Measurements from ENCODE around the gene LRP4.

Gene LRP4

DNA sequence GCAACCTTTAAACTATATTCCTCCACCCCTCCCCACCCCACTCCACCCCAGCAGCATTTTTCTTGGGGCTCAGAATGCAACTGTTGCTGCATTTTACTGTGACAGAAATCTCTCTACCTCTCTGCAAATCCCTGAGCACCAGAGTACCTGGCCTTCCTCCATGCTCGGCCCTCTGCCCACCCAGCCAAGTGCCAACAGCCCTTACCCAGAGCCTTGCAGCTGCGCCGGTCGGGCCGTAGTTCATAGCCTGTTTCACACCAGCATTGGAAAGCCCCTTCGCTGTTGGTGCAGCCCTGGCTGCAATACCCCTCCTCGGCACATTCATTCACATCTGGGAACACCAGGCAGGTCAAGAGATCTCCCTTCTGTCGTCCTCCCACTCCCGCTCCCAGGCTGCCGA lies 23.4 kb downstream of the LRP4 start:
- no peak for DNase-seq (ENCODE audit: low spot score)

GRCh38 chr11:46894506-46894905 lies 23.8 kb downstream of the LRP4 start:
- no peak for DNase-seq (ENCODE audit: low spot score)

DNA sequence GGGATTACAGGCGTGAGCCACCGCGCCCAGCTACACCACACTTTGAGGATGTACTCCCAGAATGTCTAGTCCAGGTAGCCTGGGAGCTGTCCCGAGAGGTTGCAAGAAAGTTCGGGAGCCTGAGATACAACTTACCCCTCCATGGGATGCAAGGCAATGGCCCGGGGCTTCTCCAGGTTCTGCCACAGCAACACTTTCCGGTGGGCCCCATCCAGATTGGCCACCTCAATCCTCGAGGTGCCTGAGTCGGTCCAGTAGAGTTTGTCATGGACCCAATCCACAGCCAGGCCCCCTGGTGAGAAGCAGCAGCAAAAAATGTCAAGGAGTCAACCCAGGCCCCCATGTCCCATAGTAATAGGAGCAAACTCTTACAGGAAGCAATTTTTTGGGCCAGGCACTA lies 25.5 kb downstream of the LRP4 start:
- no peak for DNase-seq (ENCODE audit: low spot score)

GRCh38 chr11:46892109-46892508 lies 26.2 kb downstream of the LRP4 start:
- no peak for DNase-seq (ENCODE audit: low spot score)

GRCh38 chr11:46890665-46891064 lies 27.7 kb downstream of the LRP4 start:
- DNase-seq (ENCODE audit: low spot score), result no peak

GRCh38 chr11:46889689-46890475 lies 28.5 kb downstream of the LRP4 start:
- DNase-seq (ENCODE audit: low spot score), result peak; percentile 75

- no peak for DNase-seq (ENCODE audit: low spot score)
Measured at GRCh38 chr11:46889251-46889650, 29.1 kb downstream of the LRP4 start.

DNA sequence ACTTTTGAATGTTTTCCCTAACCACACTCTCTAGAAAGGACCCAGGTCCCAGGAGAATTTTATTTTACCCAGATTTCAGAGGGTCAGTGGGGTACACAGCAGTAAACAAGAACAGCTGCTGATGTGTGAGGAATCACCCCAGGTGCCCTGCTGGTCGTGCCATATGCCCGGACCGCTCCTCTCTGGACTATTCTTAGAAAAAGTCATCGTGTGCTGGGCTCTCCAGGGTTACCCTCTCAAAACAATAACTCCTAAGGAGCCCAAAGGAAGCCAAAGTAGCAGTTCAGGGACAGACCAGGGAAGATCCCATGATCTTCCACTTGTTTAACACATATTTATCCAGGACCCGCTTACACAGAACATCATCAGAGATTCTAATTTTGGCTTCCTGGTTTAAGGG lies 29.7 kb downstream of the LRP4 start:
- no peak for DNase-seq (ENCODE audit: low spot score)

DNA sequence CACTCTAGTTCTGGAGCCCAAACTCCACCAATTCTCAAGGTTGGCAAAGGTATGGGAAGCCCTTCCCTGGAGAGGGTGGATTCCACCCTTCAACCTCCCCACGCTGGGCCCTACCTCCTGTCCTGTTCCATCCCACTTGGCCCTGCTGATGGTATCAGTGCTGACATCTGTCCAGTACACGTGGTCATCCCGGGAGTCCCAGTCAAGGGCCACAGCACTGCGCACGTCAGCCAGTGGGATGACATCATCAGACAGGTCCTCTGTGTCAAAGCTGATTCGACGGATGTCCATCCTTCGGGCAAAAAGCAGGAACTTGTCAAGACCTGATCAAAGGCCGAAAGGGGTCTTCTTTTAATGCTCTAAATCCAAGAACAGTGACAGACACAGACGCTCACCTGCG lies 32.1 kb downstream of the LRP4 start:
- DNase-seq (ENCODE audit: low spot score), result no peak

DNA sequence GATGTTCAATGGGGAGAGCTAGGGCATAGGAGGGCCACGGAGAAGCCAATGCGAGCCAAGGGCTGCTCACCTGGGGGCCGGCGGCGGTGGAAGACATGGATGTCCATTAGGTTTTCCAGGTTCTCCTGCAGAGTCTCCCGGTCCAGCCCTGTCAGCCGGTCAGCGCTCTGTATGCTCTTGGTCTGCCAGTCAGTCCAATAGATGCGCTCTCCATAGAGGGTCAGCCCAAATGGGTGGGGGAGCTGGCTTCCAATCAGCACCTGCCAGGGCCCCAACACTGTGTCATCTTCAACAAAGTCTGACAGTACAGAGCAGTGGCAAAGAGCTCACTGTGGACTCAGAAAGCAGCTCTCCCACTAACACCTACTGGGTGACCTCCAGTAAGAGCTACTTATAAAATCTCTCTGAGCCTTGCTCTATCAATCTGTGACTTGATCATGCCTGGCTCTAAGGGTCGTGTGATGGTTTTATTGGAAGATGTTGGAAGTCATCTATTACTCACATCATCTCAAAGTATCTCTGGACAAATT lies 39.2 kb downstream of the LRP4 start:
- no peak for DNase-seq (ENCODE audit: low spot score)

- DNase-seq (ENCODE audit: low spot score), result no peak
Measured at GRCh38 chr11:46877580-46877979, 40.8 kb downstream of the LRP4 start.

- no peak for DNase-seq (ENCODE audit: low spot score)
Measured at GRCh38 chr11:46876471-46876870, 41.9 kb downstream of the LRP4 start.

DNA sequence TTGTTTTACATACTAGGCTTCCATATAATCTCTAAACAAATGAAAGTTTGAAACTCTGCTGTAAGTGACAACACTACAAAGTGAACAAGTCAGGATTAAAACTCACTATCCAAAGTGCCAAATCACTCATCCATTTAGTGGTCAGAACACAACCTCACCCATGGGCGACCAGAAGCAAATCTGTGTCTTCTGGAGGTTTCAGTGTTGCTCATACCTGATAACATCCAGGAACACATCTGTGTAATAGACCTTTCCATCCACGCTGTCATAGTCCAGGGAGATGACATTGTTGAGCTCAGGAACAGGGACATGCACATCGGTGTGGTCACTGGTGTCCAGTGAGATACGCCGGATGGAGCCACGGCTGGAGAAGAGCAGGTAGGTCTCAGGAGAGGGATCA lies 43.8 kb downstream of the LRP4 start:
- no peak for DNase-seq (ENCODE audit: low spot score)

DNA sequence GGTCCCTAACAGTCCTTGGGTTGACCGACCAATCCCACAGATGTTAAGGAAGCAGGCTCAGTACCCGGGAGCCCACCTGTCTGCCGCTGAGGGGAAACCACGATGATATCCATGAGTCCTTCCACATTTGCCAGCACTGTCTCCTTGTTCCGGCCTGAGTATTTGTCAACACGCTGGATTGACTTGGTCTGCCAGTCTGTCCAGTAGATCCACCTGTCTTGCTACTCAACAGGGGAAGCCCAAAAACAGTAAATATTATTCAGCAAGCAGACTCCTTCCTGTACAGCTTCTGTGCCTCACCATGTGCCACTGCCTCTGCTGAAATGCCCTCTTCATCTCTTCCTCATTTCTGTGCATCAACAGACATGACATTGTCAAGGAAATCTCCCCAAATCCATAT lies 49.4 kb downstream of the LRP4 start:
- DNase-seq (ENCODE audit: low spot score), result no peak

DNA sequence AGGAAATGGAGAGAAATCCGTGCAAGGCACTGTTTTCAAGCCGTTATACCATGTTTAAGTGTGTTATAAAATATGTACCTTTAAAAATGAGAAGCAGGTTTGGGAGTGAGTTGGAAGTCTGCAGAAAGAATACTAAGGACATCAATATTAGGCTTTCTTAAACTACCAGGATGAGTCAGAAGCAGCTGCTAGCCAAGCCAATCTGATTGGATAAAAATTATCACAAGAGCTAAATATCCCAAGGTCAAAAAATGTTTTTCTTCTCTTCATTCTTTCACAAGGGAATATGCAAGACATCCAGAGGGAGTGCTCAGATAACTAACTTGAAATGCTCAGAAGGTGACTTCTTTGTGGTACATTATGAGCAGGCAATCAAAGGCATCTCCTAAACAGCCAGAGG lies 53.0 kb downstream of the LRP4 start:
- DNase-seq (ENCODE audit: low spot score), result no peak

DNA sequence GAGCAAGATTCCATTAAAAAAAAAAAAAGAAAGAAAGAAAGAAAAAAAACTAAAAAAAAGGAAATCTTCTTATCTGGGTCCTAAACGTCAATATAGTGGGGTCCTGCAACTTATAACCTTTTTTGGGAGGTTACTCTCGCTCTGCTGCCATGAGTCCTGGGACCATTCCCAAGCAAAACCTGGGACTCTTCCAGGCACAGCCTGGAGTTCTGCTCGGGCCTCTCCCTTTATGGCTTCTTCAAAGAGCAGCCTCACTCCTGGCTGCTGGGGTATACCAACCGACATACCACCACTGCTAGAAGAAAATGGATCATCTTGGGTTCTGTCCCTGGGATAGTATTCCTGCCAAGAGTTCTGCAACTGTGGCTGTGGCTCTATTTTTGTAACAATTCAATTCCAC lies 58.1 kb downstream of the LRP4 start:
- no peak for DNase-seq (ENCODE audit: low spot score)

- DNase-seq (ENCODE audit: low spot score), result no peak
Measured at GRCh38 chr11:46858920-46859546, 59.3 kb downstream of the LRP4 start.

DNA sequence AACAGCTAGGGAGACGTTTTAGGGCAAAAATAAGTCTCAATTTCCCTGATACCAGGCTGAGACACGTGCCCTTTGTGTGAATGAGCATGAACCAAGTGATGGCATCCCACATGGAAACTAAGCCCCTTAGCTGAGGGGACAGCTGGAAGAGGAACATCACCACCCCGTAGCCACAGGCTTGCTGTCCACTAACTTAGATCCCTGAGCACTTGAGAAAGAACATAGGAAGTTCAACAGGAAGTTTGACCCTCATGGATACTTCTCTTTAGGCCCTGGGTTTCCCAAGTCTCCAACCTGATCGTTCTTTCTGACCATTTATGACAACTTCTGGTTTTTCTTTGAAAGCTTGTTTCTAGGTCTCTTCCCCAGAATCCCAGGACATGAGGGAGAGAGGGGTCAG lies 60.7 kb downstream of the LRP4 start:
- DNase-seq (ENCODE audit: low spot score), result no peak

DNA sequence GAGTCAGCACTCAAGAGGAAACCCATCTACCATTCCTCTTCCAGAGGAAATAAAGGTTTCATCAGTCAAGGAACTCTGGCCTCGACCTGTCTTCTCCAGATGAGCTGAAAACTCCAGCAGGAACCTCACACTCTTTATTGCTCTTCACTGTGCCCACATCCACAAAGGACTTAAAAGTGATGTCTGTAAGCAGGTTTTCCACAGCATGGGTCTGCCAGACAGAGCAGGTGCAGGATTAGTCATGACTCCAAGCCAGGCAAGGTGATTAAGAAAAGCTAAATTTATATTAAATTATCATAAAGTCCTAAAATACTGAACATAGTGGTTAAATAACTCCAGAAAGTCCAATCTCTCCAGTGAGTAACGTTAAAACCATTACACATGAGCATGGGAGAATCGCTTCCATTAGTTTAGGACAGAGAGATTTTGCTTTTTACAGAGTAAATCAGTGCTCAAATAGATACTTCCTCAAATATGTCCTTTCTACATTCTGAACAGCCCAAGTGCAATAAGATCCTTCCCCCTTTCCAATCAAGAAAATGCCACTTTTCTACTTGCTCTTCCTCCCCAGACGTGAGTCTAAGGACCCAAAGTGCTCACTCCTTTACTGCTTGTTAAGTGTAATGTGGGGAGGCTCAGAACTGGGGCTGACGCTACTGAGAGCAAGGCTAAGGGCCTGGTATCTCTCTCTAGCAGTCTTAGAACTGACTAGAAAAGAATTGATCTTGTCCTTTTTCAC lies 61.6 kb downstream of the LRP4 start:
- no peak for DNase-seq (ENCODE audit: low spot score)

GRCh38 chr11:46855863-46856262 lies 62.5 kb downstream of the LRP4 start:
- DNase-seq (ENCODE audit: low spot score), result no peak

DNA sequence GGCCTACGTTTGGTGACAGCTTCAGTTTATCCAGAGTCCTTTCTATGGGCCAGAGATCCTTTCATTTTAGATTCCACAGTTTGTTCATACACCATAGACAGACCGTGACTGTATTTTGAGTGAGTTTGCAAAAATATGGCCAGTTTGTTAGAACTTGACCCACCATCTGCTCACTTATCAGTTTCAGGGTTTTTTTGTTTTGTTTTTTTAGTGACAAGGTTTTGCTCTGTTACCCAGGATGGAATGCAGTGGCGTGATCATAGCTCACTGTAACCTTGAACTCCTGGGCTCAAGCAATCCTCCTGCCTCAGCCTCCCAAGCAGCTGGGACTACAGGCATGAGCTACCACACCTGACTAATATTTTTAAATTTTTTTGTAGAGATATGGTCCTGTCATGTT lies 63.2 kb downstream of the LRP4 start:
- no peak for DNase-seq (ENCODE audit: low spot score)

DNA sequence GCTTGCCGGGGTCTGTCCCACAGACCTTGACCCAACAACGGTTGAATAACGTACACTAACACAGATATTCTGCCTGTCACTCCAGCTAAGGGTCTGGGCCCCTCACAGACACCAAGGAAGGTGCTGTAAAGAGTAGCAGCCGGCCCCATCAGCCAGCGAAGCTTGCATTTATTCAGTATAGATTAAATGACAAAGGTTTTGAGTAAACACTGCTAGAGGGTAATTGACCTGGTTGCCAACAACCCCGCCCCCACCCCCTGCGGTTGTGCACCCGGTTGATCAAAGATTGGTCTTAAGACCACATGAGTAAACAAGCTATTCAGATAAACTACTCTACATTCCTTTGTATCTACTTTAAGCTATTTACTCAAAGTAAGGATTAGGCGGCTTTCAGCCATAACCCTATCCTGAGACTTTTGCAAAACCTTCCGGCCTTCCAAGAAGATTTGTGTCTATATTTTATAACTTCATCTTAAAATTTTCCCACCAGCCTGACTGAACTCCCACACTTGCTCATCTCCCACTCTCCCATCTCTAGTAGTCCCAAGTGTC lies 67.4 kb downstream of the LRP4 start:
- no peak for DNase-seq (ENCODE audit: low spot score)

GRCh38 chr11:46849631-46850030 lies 68.7 kb downstream of the LRP4 start:
- no peak for DNase-seq (ENCODE audit: low spot score)
